ENCODE measurements around the gene BMPER. TPM values are rescaled to one million over a fixed set of nuclear protein-coding genes. Genes with fewer than 3 reads are reported as not detected.

The BMPER gene
- total and polyA plus RNA-seq, 2 donors from 2014 or later: 0.60 to 0.80 TPM

GRCh38 chr7:34093276-34093675 lies 187.9 kb downstream of the BMPER start:
- FAIRE-seq (no peak), DNase-seq (no peak)
- Histone ChIP-seq H3K4me3 (ENCODE audit: low read length in 3 of 3) (no peak overlapping the region), H3K4me1 (ENCODE audit: control insufficient read depth in 2 of 3, insufficient read depth in 2 of 3, low read depth in 1 of 3, low read length in 3 of 3) (no peaks in the 10 kb centered on the region), H3K9ac (ENCODE audit: low read length in 3 of 3) (no peak overlapping the region), H3K36me3 (ENCODE audit: control insufficient read depth in 2 of 3, insufficient read depth in 3 of 3, low read length in 3 of 3) (no peaks in the 10 kb centered on the region), H3K27me3 (ENCODE audit: control insufficient read depth, insufficient read depth, low read length) (no peaks in the 10 kb centered on the region), H3K27ac (ENCODE audit: low read depth in 2 of 2, low read length in 2 of 2) (no peak overlapping the region), H3K9me3 (ENCODE audit: control insufficient read depth in 2 of 3, insufficient read depth in 1 of 3, low read length in 3 of 3) (no peaks in the 10 kb centered on the region)
- intact Hi-C loops (cut with DNase I): no loop called here
- TF ChIP-seq, protein P1, sequence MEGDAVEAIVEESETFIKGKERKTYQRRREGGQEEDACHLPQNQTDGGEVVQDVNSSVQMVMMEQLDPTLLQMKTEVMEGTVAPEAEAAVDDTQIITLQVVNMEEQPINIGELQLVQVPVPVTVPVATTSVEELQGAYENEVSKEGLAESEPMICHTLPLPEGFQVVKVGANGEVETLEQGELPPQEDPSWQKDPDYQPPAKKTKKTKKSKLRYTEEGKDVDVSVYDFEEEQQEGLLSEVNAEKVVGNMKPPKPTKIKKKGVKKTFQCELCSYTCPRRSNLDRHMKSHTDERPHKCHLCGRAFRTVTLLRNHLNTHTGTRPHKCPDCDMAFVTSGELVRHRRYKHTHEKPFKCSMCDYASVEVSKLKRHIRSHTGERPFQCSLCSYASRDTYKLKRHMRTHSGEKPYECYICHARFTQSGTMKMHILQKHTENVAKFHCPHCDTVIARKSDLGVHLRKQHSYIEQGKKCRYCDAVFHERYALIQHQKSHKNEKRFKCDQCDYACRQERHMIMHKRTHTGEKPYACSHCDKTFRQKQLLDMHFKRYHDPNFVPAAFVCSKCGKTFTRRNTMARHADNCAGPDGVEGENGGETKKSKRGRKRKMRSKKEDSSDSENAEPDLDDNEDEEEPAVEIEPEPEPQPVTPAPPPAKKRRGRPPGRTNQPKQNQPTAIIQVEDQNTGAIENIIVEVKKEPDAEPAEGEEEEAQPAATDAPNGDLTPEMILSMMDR (IDR thresholded peaks at IDR 0.05; ENCODE audit: borderline replicate concordance, extremely low read depth, insufficient read depth): no peak

DNA sequence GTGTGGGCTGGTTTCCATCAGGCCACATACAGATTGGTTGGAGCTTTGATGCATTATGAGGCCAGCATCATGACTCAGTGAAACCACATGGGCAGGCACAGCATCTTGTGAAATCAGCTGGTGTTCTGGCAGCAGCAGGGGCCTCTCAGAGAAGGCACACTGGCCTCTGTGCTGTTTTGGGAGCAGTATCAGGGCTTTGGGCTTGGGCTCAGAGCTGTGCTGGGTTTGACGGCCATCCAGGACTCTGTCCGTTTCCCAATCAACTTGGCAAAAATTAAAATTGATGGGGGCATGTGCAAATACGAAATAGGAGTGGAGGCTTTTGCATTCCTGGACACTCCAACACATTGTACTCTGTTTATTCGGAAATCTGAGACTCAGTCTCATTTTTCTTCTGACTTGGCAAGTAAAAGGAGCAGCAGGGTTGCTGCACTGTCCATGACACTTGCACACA lies 190.9 kb downstream of the BMPER start:
- no peaks in the 10 kb centered on the region for H3K9me3 ChIP-seq (ENCODE audit: control insufficient read depth in 2 of 3, insufficient read depth in 1 of 3, low read length in 3 of 3)
- no peak overlapping the region for H3K27ac ChIP-seq (ENCODE audit: low read depth in 2 of 2, low read length in 2 of 2)
- no peaks in the 10 kb centered on the region for H3K4me1 ChIP-seq (ENCODE audit: control insufficient read depth in 2 of 3, insufficient read depth in 2 of 3, low read depth in 1 of 3, low read length in 3 of 3)
- TF ChIP-seq, protein P1 (IDR thresholded peaks at IDR 0.05; ENCODE audit: borderline replicate concordance, extremely low read depth, insufficient read depth): no peak
- FAIRE-seq (no peak), DNase-seq (peak in 4 of 5 donors; percentile 21 to 82 (median 80))
- intact Hi-C loops (cut with DNase I): no loop called here
- no peak overlapping the region for H3K4me3 ChIP-seq (ENCODE audit: low read length in 3 of 3)
- H3K36me3 ChIP-seq (ENCODE audit: control insufficient read depth in 2 of 3, insufficient read depth in 3 of 3, low read length in 3 of 3): no peaks in the 10 kb centered on the region
- no peaks in the 10 kb centered on the region for H3K27me3 ChIP-seq (ENCODE audit: control insufficient read depth, insufficient read depth, low read length)
- no peak overlapping the region for H3K9ac ChIP-seq (ENCODE audit: low read length in 3 of 3)

- H3K27me3 ChIP-seq (ENCODE audit: control insufficient read depth, insufficient read depth, low read length): no peaks in the 10 kb centered on the region
- intact Hi-C loops (cut with DNase I): no loop called here
- peak in 2 of 5 donors; percentile 23 to 25 for DNase-seq
- FAIRE-seq: no peak
- H3K9ac ChIP-seq (ENCODE audit: low read length in 3 of 3): no peak overlapping the region
- TF ChIP-seq, protein P1 (IDR thresholded peaks at IDR 0.05; ENCODE audit: borderline replicate concordance, extremely low read depth, insufficient read depth): no peak
- no peak overlapping the region for H3K27ac ChIP-seq (ENCODE audit: low read depth in 2 of 2, low read length in 2 of 2)
- no peak overlapping the region for H3K4me3 ChIP-seq (ENCODE audit: low read length in 3 of 3)
- no peaks in the 10 kb centered on the region for H3K9me3 ChIP-seq (ENCODE audit: control insufficient read depth in 2 of 3, insufficient read depth in 1 of 3, low read length in 3 of 3)
- H3K4me1 ChIP-seq (ENCODE audit: control insufficient read depth in 2 of 3, insufficient read depth in 2 of 3, low read depth in 1 of 3, low read length in 3 of 3): no peaks in the 10 kb centered on the region
- H3K36me3 ChIP-seq (ENCODE audit: control insufficient read depth in 2 of 3, insufficient read depth in 3 of 3, low read length in 3 of 3): no peaks in the 10 kb centered on the region
Measured at GRCh38 chr7:34096777-34097176, 191.4 kb downstream of the BMPER start.

DNA sequence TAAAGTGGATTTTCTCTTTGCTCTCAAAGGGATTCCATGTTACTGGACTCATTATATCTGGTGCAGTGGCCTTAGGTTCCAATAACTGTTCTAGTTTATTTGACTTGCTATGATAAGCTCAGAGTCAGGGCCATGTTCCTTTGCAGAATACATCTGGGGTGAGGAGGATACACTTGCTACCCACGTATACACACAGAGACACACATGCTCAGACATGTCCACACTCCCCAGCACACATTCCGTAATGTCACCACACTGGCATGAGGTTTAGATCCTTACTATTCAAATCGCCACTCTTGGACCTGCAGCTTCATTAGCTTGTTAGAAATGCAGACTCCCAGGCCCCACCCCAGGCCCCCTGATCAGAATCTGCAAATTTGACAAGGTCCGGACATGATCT lies 195.3 kb downstream of the BMPER start:
- Histone ChIP-seq H3K4me1 (ENCODE audit: control insufficient read depth in 2 of 3, insufficient read depth in 2 of 3, low read depth in 1 of 3, low read length in 3 of 3) (no peaks in the 10 kb centered on the region), H3K36me3 (ENCODE audit: control insufficient read depth in 2 of 3, insufficient read depth in 3 of 3, low read length in 3 of 3) (no peaks in the 10 kb centered on the region), H3K27ac (ENCODE audit: low read depth in 2 of 2, low read length in 2 of 2) (no peak overlapping the region), H3K9ac (ENCODE audit: low read length in 3 of 3) (no peak overlapping the region), H3K27me3 (ENCODE audit: control insufficient read depth, insufficient read depth, low read length) (no peaks in the 10 kb centered on the region), H3K4me3 (ENCODE audit: low read length in 3 of 3) (no peak overlapping the region), H3K9me3 (ENCODE audit: control insufficient read depth in 2 of 3, insufficient read depth in 1 of 3, low read length in 3 of 3) (no peaks in the 10 kb centered on the region)
- DNase-seq (no peak), FAIRE-seq (no peak)
- intact Hi-C loops (cut with DNase I): no loop called here
- TF ChIP-seq, protein P1 (IDR thresholded peaks at IDR 0.05; ENCODE audit: borderline replicate concordance, extremely low read depth, insufficient read depth): no peak
